K562 (cell line): ENCODE data around the gene MYO15B. TPM values are rescaled to one million over a fixed set of nuclear protein-coding genes. Genes with fewer than 3 reads are reported as not detected.

Source experiments
- E2F3 ChIP-seq: fragments of 250-450 bp; sonication (Bioruptor Pico); IDR thresholded peaks from 2 replicates; pipeline ENCODE4 v1.4.0; 2020; ENCODE audit warnings: mild to moderate bottlenecking
- E2F4 ChIP-seq: sonication (generic); formaldehyde crosslinking; IDR thresholded peaks from 2 replicates; pipeline ENCODE4 v1.8.0; 2022; ENCODE audit warnings: mild to moderate bottlenecking, low read depth, missing genetic modification reagents
- NFE2 ChIP-seq: IDR thresholded peaks from 2 replicates; pipeline ENCODE4 v1.6.1; 2014; ENCODE audit warnings: antibody characterized with exemption, low read depth
- POLR2AphosphoS2 ChIP-seq: IDR thresholded peaks from 2 replicates; pipeline ENCODE4 v1.6.1; 2012; ENCODE audit warnings: low read length, improper control_type of control experiment
- SMAD2 ChIP-seq: fragments of 150-350 bp; IDR thresholded peaks from 2 replicates; pipeline ENCODE4 v1.6.1; 2014; ENCODE audit warnings: low read depth, mild to moderate bottlenecking, low read length
- SRF ChIP-seq, 2 experiments: fragments of 250-450, 450-650 bp in 1 of 2; sonication (Bioruptor Pico) in 1 of 2; sonication (generic) in 1 of 2; formaldehyde crosslinking; IDR thresholded peaks; 2 replicates each; pipeline versions ENCODE4 v1.5.0 to v1.5.1; 2020 to 2022; ENCODE audit warnings: mild to moderate bottlenecking in 1 of 2, missing genetic modification reagents in 1 of 2
- THRAP3 ChIP-seq: fragments of 450-650 bp; IDR thresholded peaks from 2 replicates; pipeline ENCODE4 v1.6.1; 2016; ENCODE audit warnings: mild to moderate bottlenecking, inconsistent platforms, borderline replicate concordance
- ZNF280A ChIP-seq: fragments of 450-650 bp; IDR thresholded peaks from 2 replicates; pipeline ENCODE4 v1.6.1; 2018; ENCODE audit warnings: mild to moderate bottlenecking, low read depth; ENCODE audit not compliant: partially characterized antibody
- ZNF318 ChIP-seq, 2 experiments: fragments of 450-650 bp; IDR thresholded peaks; 2 replicates each; pipeline ENCODE4 v1.6.1; 2016; ENCODE audit warnings: mild to moderate bottlenecking in 2 of 2, borderline replicate concordance in 1 of 2, low read depth in 1 of 2, moderate library complexity in 1 of 2
- polyA plus RNA-seq, 8 experiments: library from polyadenylated mRNA; depleted of rRNA in 4 of 8; stranded (reverse) in 5 of 8; unstranded in 3 of 8; fragments of >200 nt; fragmentation: Nextera tagmentation in 2 of 8; fragmentation: Illumina TruSeq in 1 of 8; extraction: Ambion mirVana in 2 of 8; extraction: Trizol in 1 of 8; gene quantifications; 2 replicates each; pipeline versions ENCODE4 v1.2.1 to v1.2.3, GENCODE V29; 2011 to 2014; ENCODE audit warnings: inconsistent platforms in 1 of 8, missing spikeins in 1 of 8
- total RNA-seq, 7 experiments: library from RNA; depleted of rRNA in 6 of 7; stranded (reverse); fragments of >200 nt in 6 of 7; fragmentation: Illumina TruSeq in 2 of 7; extraction: Trizol in 2 of 7; gene quantifications; 2 replicates each; pipeline versions ENCODE4 v1.2.1 to v1.2.3, GENCODE V29; 2011 to 2021; ENCODE audit warnings: low replicate concordance in 1 of 7

The MYO15B gene
- total and polyA plus RNA-seq, 9 of the 15 experiments (the other 6 are each of a cell fraction or from before 2014, with no cell fraction given) = 0.05 to 3.1 (median 0.83) TPM; not detected in 2

- no peak for TF ChIP-seq ZNF318 (IDR thresholded peaks at IDR 0.05; ENCODE audit: borderline replicate concordance in 1 of 2, low read depth in 1 of 2)
- TF ChIP-seq POLR2AphosphoS2 = no peak
- TF ChIP-seq NFE2 = no peak
- TF ChIP-seq E2F3 (CRISPR knock-in tag) = no peak
- TF ChIP-seq SRF (CRISPR knock-in tag; IDR thresholded peaks at IDR 0.05) = no peak
- TF ChIP-seq ZNF280A = no peak
- TF ChIP-seq E2F4 = no peak
- TF ChIP-seq THRAP3 = no peak
- TF ChIP-seq SMAD2 = no peak
Measured at GRCh38 chr17:75570034-75570676, 17.4 kb upstream of the MYO15B start (continued).
